GM04503 (cell line): Measurements from ENCODE around the gene CACNA2D1.
A peak's percentile ranks its signal among the peaks of the same experiment; 100 is the strongest.
"Not testable (repeated sequence)": the region's sequence is repeated elsewhere in the genome, so short reads cannot be mapped to it uniquely, and the experiment has no call there.

Experiments
- DNase-seq: peaks from one replicate; pipeline ENCODE4 v3.0.0-alpha.2; 2012; ENCODE audit warnings: low read depth

CACNA2D1 gene

DNA sequence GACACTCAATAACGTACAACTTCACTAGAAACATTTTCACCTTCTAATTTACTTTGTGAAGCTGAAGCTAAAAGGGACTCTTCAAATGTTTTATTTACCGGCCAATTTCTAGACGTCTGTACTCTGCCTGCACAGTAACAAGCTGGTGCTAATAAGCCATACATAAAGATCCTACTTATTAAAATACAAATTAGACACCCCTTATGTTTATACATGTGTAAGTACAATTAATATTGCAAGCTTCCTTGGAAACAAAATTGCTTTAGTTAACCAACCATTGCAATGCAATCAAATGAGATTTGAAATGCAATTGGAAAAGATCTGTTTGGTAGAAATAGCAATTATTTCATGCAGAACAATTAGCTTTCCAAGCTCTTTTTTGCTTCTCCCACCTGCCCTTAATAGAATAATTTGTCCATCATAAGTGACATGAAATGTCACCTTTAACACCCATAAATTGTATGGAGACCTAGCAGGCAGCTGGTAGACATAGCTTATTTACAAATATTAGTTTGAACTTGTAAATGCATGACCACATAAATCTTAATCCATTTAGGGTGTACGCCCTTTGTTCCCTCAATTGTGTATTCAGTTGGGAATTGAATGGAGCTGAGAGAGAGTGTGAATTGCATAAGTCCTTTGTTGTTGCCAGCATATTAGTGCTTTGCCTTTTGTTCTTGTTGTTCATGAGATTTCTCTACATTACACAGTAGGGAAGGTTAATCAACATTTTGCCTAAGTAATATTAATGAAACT lies 277.1 kb downstream of the CACNA2D1 start:
- no peak for DNase-seq

- peak; percentile 61 for DNase-seq
Measured at GRCh38 chr7:82164813-82165212, 278.8 kb downstream of the CACNA2D1 start.

- no peak for DNase-seq
Measured at GRCh38 chr7:82164410-82164809, 279.2 kb downstream of the CACNA2D1 start.

GRCh38 chr7:82163586-82163985 lies 280.0 kb downstream of the CACNA2D1 start:
- DNase-seq, result no peak

DNA sequence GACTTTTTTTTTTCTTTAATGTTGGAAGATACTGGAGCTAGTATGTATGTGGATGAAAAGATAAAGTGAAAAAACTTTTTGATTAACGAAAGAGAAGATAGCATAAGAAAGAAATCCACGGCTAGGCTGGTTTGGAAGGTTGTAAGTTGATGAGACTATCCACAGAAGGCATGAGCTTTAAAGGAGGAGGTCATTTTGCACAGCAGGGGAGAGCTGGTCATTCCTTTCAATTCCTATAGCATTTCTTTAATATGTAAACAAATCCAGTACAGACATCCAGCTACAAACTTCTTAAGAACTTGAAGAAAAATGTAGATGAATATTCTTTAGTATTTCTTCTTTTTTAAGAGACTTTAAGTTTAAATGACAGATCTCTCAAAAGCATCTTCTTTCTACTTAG lies 281.3 kb downstream of the CACNA2D1 start:
- DNase-seq, result no peak

GRCh38 chr7:82158327-82158726 lies 285.2 kb downstream of the CACNA2D1 start:
- no peak for DNase-seq

GRCh38 chr7:82156893-82157292 lies 286.7 kb downstream of the CACNA2D1 start:
- DNase-seq, result no peak

- DNase-seq, result no peak
Measured at GRCh38 chr7:82156168-82156567, 287.4 kb downstream of the CACNA2D1 start.

DNA sequence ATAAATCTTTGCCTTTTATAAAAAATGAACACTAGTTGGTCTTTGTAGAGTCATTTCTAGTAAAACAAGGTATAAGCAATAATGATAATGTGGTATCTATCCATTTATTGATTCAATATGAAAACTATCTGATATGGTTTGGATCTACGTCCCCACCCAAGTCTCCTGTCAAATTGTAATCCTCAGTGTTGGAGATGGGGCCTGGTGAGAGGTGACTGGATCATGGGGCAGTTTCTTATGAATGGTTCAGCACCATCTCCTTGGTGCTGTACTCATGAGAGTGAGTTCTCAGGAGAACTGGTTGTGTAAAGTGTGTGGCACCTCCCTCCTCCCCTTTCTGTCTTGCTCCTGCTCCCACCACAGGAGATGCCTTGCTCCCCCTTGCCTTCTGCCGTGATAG lies 288.8 kb downstream of the CACNA2D1 start:
- DNase-seq, result no peak

DNA sequence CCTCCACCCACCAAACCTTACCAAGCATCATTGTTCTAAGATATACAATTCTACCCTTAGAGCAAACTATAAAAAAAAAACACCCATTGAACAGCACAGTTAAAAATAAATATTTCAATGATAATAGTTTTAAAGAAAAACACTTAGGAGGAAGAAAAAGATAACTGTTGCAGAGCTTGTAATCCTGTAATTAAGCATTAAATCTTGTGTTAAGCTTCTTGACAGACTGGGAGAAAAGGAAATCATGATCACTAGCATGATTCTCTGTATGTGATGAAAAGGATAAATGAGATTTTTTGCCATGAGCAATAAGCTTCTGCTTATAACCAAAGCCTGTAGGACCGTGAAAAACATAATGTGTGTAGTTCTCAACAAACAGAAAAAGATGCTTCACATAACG lies 289.8 kb downstream of the CACNA2D1 start:
- DNase-seq, result no peak

DNA sequence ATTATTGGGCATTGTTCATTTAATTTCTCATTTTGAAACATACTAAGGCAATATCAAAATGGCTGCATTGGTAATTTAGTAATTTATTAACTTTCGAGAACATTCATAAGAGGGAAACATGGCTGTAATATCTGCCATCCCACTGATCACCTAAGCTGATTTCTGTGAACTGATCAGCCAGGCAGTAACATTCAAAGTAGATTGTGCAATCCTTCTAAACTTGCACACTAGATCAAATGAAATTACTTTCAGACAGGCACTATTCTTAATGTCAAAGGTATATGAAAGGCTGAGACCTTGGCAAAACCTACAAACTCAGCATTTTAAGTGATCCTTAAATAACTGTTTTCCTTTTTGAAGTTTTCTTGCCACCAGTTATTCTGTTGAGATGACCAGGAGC lies 290.7 kb downstream of the CACNA2D1 start:
- DNase-seq, result no peak

- no peak for DNase-seq
Measured at GRCh38 chr7:82146491-82146890, 297.1 kb downstream of the CACNA2D1 start.

DNA sequence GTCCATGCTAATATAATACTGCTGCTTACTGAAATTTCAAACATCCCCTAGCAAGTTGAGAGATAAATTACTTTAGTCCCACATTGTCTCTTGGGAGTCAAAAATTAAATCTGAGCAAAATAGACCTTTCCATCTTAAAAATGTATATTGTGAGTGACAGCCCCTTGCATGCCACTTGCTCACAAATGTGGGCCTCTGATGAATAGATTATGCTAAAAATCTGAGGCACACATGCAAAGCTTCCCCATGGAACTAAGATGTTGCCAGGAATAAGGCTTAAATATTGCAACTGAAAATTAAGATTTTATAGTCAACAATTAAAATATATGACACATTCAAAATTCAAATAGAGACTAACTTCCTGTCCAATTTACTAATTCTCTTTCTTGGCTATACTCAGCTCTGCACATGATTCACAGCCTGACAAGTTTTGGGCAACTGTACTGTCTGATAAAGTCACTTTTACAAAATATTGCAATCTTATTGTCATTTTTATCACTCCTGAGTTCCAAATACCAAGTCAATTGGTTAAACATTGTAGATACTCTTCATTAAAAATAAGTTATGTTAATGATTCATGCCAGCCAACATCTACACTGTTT lies 301.2 kb downstream of the CACNA2D1 start:
- DNase-seq, result no peak

- no peak for DNase-seq
Measured at GRCh38 chr7:82141427-82141826, 302.1 kb downstream of the CACNA2D1 start.

DNA sequence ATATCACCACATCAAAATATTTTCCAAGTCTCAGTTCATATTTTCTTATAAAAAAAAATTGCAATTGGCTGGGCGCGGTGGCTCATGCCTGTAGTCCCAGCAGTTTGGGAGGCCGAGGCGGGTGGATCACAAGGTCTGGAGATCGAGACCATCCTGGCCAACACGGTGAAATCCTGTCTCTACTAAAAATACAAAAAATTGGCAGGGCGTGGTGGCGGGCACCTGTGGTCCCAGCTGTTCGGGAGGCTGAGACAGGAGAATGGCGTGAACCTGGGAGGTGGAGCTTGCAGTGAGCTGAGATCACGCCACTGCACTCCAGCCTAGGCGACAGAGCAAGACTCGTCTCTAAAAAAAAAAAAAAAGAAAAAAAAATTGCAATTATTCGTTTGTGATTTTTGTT lies 303.0 kb downstream of the CACNA2D1 start:
- not testable (repeated sequence) for DNase-seq

DNA sequence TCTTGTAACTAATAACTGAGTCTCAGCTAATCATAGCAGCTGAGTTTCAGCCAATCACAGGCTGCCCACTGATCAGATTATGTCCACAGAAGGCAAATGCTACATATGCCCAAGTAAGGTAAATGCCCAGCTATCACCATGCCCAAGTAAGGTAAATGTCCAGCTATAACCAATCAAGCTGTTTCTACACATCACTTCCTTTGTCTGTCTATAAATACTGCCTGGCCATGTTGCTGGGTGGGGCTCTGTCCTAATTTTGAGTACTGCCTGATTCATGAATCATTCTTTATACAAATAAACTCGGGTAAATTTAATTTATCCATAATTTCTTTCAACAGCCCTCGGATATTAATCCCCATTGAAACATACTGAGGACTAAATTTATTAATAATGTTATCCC lies 312.4 kb downstream of the CACNA2D1 start:
- DNase-seq, result no peak

- DNase-seq, result no peak
Measured at GRCh38 chr7:82129091-82129490, 314.5 kb downstream of the CACNA2D1 start.

DNA sequence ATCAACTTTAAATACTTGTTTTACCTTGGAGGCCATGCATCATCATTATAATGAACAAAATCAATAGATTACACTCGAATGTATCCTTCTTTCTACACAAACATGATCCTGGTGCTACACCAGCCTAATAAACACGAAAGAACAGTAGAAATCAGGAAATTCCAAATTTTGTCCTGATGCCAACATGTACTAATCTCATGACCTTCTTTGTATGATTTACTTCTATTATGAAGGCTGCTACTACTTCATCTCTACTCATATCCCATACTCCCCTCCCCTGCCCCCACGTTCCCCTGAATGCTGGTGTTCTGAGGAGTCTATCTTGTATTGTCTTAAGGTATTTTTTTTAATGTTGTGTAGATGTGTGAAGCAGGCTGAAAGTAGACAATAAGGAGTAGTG lies 315.0 kb downstream of the CACNA2D1 start:
- no peak for DNase-seq

DNA sequence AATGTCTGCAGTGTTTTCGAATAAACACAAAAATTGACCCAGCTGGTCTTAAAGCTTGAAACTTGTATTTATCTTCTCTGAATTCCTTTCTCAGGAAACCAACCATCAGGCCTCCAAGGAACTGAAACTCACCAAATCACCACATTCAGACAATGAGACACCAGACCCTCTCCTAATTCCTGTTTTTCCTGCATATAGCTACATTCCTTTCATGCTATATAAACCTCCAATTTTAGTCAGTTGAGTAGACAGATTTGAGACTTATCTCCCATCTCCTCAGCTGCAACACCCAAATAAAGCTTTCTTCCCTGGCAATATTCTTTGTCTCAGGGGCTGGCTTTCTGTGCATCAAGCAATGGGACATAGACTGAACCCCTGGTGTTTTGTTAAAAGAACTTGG lies 317.0 kb downstream of the CACNA2D1 start:
- DNase-seq, result no peak

DNA sequence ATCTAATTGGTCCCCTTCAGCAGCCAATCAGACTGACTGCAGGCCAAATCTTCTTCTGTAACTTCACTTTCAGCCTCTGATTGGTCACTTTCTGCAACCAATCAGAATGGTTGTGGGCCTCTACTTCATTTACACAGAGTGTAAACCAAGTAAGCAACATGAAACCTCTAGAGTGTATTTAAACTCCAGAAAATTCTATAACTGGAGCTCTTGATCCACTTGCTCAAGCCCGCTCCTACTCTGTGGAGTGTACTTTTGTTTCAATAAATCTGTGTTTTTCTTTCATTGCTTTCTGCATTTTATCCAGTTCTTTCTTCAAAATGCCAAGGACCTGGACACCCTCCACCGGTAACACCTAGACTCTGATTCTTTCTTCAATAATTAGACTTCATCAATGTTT lies 319.1 kb downstream of the CACNA2D1 start:
- DNase-seq, result no peak

DNA sequence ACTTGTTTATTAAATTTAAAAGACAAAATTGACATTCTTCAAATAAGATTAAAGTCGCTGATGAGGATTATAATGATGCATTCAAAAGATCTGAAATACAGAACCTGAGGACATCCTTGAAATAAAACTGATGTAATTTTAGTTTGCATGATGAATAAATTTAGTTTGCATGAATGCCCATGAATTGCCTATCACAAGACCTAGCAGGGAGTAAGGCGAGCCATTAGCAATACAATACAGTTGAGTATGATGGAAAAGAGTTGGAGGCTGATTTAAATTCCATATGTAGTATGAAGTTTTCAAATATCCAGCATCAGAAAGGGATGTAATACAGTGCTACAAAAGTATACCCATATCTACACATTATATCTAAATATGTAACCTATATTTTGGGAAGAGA lies 321.3 kb downstream of the CACNA2D1 start:
- no peak for DNase-seq

GRCh38 chr7:82114237-82114636 lies 329.3 kb downstream of the CACNA2D1 start:
- no peak for DNase-seq

- DNase-seq, result no peak
Measured at GRCh38 chr7:82110146-82110840, 333.3 kb downstream of the CACNA2D1 start.
